HG03095 (cell line): Measurements from ENCODE around the gene WDR55.
"Not testable (repeated sequence)": the region's sequence is repeated elsewhere in the genome, so short reads cannot be mapped to it uniquely, and the experiment has no call there.

Source experiments
- ATAC-seq: cut with Tn5 transposase; IDR thresholded peaks from one replicate; pipeline ENCODE4 v1.9.1; 2021; ENCODE audit warnings: moderate library complexity; ENCODE audit not compliant: unreplicated experiment

Gene WDR55, protein sequence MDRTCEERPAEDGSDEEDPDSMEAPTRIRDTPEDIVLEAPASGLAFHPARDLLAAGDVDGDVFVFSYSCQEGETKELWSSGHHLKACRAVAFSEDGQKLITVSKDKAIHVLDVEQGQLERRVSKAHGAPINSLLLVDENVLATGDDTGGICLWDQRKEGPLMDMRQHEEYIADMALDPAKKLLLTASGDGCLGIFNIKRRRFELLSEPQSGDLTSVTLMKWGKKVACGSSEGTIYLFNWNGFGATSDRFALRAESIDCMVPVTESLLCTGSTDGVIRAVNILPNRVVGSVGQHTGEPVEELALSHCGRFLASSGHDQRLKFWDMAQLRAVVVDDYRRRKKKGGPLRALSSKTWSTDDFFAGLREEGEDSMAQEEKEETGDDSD

DNA sequence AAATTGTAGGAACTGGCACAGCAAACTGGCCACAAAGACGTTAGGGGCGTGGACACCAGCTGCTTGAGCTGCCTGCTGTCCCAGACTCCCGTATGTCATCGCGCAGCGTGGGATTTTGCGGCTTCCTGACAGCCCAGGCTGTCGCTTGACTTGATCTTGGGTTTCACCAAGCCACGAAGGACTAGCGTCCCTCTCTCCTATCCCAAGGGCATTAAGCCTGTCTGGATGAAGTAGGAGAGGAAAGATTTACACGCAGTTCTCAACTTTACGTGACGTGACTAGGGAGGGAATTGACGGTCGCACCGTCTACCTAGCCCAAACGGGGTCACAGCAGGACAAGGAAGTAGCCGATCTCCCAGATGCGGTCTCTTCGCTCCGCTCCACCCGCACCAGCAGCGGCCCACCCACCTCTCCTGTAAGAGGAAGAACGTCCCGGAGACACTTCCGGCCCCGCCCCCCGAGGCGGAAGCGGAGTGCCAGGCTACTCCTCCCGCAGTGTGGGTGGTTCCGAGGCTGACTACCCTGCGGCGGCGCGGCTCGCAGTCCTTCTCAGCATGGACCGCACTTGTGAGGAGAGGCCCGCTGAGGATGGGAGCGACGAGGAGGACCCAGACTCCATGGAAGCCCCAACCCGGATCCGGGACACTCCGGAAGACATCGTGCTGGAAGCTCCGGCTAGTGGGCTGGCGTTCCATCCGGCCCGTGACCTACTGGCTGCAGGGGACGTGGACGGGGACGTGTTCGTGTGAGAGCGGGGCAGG lies at the start of gene WDR55:
TSS of gene WDR55 (plus strand) at position 546 of the 761 bp plus-strand sequence. CDS start at position 555, 9 bp downstream.
- peak; percentile 96 for ATAC-seq

DNA sequence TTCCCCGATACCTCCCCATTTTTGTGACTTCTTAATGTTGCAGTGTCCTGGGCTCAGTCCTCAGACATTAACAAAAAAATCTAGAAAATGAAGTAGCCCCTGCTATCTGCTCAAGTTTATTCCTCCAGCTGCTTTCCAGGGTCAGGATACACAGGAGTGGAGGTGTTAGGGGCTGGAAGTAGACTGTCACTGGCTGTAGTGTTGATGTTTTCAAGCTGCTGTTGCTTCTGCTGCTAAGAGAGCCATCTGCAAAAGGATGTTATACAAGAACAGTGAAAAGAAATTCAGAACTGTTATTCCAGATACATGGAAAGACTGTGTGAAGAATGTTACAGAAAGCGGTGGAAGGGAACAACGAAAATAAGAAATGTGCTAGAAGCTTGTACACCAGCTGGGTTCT lies 42.4 kb upstream of the WDR55 start:
- ATAC-seq = no peak

DNA sequence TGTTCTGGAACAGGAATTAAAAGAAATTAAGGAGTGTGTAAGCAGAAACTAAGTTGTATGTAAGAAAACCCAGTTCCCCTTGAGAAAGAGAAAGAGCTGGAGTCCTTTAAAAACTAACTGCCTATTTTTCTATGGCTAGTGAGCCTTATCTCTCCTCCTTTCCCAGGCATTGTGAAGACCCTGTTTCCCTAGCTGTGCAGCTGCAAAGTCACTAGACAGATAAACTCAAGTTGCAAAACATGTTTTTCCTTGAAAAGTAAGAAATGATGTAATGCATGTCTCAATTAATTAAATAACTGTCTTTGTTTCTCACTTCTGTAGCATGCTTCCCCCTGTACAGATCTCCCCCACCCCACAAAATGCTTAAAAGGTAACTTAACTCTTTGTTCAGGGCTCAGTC lies 41.6 kb upstream of the WDR55 start:
- ATAC-seq = not testable (repeated sequence)

DNA sequence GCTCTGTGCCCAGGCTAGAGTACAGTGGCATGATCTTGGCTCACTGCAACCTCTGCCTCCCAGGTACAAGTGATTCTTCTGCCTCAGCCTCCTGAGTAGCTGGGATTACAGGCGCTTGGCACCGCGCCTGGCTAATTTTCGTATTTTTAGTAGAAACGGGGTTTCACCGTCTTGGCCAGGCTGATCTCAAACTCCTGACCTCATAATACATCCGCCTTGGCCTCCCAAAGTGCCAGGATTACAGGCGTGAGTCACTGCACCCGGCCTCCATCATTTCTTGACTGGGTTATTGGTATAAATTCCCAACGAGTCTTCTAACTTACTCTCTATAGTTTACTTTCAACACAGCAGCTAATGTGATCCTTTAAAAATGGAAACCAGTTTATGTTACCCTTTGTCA lies 39.8 kb upstream of the WDR55 start:
- ATAC-seq = not testable (repeated sequence)

DNA sequence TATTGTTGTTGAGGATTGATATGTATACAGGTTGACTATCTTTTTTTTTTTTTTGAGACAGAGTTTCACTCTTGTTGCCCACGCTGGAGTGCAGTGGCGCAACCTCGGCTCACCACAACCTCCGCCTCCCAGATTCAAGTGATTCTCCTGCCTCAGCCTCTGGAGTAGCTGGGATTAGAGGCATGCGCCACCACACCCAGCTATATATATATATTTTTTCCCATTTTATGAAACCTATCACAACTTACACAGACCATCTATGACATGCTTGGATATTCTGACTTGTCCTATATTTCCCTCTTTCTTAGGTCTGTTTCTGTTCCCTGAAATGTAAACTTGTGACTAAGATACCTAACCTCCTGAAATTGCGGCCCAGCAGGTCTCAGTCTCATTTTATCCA lies 36.7 kb upstream of the WDR55 start:
- ATAC-seq = no peak

DNA sequence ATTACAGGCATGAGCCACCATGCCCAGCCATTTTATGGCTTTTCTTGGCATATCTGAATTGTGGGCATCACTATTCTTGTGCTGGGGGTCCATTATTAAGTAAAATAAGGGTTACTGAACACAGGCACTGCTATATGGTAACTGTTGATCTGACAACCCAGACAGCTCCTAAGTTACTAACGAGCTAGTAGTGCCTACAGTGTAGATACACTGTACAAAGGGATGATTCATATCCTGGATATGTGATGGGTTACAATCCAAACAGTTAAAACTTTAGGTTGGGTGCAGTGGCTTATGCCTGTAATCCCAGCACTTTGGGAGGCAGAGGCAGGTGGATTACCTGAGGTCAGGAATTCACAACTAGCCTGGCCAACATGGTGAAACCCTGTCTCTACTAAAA lies 36.0 kb upstream of the WDR55 start:
- no peak for ATAC-seq

DNA sequence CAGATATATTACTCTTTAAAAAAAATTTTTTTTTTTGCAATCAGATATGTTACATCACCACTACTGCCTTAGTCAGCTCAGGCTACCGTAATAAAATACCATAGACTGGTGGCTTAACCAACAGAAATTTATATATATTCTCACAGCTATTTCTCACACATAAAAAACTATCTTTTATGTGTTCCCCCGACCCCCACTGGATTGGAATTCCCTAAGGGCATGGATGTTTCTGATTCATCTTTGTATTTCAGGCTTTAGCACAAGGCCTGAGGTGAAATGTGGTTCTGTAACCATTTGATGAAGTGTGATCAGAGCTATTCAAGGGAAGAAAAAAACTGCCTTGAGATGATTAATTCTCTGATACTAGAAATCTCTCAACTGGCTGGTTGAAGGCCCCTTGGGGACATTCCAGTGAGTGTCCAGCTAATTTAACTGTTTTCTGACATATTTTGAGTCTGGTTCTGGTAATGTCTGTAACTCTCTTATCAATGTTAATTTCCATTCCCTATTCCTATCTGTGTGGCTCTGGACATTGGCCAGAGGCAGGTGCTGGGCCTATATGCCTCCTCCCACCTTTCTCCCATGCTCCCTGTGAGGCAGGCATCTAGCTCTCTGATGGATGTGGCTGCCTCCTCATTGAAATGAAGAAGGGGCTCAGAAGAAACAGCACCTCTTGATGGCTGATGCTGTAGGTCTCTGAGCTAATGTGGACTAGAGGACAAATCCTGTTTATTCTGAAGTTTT lies 34.2 kb upstream of the WDR55 start:
- no peak for ATAC-seq

DNA sequence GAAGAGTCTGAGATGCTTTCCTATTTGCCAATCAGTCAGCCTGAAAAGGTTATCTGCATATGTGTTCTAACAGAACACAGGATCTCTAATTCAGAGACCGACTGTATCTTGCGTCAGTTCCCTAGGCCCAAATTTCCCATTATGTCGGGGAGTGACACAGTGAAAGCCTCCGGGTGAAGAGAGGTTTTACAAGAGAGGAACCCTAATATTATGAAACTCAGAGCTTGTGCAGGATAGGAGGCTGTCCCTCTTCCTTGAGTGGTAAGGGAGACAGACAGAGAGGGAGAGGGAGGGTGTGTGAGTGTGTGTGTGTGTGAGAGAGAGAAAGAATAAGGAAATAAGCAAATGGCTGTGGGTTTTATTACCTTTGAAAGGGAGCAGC lies 33.7 kb upstream of the WDR55 start:
- no peak for ATAC-seq

DNA sequence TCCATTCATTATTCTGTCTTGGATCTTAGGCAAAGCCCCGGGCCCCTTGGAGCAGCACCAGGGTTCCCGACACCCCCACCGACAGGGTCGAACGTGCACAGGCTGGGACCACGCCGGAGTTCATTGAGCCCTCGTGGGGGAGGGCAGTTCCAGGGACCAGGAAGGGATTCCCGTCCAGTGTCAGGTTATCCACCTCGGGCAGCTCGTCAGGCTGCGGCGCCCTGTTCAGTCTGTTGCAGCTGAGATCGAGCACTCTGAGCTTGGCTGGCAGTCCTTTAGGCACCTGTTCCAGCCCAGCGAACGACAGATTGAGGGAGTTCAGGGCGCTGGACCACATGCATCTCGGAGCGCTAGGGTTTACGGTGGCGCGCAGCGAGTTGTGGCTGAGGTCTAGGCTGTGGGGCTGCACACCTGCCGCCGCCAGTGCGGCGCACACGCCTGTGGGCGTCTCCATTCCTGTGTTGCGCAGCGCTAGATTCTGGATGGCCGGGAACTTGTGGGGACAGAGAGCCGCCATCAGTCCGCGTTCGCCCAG lies 32.8 kb upstream of the WDR55 start:
- ATAC-seq = peak; percentile 35

DNA sequence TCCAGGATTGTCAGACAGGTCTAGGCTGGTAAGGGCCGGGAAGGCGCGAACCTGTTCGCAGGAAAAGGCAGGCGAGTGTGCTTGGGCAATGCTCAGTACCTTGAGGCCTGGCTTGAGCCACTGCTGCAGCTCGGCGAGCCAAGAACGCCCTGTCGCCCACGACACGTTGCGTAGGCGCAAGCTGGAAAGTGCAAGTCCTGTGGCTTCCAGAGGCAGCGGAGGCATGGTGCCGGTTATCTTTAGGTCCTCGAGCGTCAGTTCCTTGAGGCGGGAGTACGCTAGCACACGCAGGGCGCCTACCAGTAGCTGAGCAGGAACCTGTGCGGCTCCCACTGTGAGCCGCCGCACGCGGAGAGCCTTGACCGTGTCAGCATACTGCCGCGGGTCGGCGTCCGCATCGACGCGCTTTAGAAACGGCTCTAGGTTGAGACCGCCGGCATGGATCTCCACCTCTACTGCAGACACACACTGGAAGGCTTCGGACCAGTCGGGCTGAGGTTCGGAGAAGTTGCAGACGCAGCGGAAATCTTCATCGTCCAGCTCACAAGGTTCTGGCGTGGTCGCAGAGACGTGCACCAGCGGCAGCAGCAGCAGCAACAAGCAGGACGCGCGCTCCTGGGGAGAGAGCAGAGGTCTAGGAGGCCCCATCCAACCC lies 32.2 kb upstream of the WDR55 start:
- ATAC-seq = peak; percentile 49

DNA sequence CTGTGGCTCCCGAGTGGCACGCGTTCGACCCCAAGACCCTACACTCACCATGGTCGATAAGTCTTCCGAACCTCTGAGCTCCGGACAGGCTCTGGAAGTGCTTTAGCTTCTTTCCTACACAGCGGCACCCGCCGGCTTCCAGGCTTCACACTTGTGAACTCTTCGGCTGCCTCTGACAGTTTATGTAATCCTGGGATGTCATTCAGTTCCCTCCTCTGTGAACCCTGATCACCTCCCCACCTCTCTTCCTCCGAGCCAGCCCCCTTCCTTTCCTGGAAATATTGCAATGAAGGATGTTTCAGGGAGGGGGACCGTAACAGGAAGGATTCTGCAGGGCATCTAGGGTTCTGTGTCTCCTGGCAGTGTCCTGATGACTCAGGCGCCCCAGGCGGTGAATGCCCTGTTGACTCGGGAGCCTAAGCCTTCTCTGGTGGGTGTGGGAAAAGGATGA lies 31.7 kb upstream of the WDR55 start, which contains the start of gene CD14:
TSS of gene CD14 (minus strand) at position 155 of the 451 bp plus-strand sequence. CDS start at position 51, 104 bp downstream.
- ATAC-seq = no peak

DNA sequence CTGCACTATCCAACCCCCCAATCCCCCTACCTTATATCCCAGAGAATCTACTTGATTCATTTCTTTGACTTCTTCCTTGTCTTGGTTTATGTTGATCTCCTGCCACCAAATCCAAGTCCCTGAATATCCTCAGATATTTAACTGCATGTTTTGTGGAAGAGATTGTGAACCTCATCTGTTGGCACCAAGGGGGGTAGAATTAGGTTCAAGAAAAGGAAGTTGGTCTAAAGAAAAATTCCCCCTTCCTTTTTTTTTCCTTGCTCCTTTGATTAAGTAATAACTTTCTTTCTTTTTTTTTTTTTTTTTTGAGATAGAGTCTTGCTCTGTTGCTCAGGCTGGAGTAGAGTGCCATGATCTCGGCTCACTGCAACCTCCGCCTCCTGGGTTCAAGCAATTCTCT lies 31.2 kb upstream of the WDR55 start:
- no peak for ATAC-seq

DNA sequence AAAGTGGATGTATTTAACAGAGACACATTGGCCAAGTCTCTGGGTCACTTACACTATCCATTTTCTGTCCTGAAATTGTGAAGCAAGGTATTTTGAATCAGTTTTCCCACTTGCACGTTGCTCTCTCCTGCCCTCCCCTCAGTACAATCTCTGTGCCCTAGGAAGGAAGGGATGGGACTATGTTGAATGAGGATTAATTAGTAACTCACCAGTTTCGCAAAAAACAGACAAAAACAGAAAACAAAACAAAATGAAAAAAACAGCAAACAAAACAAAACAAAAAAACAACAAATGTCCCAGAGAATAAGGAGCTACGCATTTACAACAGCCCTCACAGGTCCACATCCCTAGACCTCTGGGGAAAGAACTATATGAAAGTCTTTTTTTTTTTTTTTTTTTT lies 30.6 kb upstream of the WDR55 start:
- ATAC-seq = no peak

DNA sequence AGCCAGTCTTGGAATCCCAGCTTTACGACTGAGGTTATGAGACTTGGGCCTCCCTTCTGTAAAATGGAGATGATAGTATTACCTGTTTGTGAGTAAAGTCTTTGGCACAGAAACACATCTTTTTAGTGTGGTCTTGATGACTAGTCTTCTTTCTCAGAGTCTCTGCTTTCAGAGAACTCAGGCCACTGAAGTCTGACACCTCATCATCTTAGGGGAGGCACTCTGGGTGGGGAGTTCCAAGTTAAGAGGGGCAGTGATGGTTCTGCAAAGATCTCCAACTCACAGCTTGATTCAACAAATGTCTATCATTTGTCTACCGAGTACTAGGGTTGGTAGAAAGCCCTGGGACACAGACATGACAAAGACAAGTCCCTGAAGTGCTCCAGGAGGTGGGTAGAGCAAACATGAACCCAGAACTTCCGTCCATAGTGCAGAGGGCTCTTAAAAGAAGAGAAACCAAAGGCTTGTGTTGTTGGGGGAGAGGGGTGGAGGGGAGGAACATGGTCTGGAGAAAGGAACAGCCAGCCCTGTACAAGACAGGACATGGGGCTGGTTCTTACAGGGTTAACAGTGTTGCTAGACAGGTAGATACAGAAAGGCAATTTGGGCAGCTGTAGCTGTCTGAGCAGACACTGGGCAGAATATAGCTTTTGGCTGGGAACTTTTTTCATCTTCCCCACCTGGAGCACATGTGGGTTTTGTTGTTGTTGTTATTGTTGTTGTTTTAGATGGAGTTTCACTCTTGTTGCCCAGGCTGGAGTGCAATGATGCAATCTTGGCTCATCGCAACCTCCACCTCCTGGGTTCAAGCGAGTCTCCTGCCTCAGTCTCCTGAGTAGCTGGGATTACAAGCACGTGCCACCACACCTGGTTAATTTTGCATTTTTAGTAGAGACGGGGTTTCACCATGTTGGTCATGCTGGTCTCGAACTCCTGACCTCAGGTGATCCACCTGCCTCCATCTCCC lies 29.1 kb upstream of the WDR55 start:
- no peak for ATAC-seq

DNA sequence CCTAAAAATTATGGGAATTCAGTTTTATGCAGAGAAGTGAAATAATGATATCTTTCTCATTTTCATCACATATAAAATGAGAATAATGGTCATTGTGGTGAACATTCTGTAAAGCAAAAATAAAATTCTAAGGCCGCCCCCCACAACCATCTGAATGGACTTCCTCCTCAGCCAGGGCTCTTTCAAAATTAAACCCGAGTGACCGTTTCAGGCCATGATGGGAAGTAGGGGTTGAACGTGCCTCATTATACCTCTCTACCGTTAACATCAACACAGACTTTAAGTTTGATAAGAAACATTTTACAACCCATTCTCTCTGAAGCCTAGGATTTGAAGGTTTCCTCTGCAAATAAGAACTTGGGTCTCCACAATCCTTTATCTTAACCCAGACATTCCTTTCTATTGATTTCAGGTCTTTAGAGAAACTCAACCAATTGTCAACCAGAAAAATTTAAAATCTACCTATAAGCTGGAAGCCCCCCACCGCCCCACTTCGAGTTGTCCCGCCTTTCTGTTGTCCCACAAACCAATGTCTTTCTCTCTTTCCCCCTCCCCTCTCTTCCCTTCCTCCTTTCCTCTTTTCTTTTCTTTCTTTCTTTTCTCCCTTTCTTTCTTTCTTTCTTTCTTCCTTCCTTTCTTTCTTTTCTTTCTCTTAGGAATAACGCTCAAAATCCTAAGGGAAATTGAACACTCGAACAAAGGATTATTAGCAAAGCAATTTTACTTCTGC lies 27.2 kb upstream of the WDR55 start:
- ATAC-seq = no peak

DNA sequence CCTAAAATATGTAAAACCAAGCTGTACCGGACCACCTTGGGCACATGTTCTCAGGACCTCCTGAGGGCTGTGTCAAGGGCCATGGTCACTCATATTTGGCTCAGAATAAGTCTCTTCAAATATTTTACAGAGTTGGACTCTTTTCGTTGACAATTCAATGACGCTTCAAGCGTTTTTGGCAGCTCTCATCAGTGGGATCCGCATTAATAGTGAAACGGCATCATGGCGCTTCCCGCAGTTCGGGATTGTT lies 25.9 kb upstream of the WDR55 start:
- ATAC-seq = not testable (repeated sequence)

DNA sequence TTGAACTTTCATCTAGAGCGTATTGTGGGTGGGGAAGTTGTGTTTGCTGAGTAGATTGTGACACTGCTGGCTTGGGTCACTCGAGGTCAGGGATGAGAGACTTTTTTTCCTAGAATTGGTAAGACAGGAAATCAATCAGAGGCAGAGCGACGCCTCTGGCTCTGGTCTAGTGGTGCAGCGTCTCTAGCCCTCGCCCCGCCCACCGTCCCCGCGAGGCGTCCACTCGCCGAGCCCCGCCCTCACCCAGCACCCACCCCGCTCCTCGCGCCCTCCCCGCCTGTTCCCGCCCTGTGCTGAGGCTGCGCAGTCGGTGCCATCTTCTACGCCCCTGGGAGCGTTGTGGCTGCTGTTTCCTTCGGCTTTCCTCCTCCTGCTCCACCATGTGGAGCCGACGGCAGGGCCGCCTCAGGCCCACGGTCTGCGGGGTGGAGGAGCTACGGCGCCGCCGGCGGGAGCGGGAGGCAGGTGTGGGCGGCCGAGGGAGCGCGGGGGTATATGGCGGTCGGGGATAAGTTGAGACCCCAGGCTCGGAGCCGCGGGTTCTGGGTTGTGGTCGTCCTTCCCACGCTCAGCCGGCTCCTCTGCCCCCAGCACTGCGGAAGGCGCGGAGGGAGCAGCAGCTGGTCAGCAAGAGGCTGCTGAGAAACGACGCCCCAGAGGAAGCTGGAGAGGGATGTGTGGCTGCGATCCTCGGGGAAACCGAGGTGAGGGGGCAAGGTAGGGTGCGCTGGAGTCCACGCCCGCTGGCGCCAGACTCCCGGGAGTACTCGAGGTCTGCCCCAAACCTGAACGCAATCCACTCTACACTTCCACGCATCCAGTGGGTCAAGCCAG lies 25.3 kb upstream of the WDR55 start, which contains the start of gene TMCO6:
TSS of gene TMCO6 (plus strand) at position 304 of the 834 bp plus-strand sequence. CDS start at position 381, 77 bp downstream.
- peak; percentile 91 for ATAC-seq

DNA sequence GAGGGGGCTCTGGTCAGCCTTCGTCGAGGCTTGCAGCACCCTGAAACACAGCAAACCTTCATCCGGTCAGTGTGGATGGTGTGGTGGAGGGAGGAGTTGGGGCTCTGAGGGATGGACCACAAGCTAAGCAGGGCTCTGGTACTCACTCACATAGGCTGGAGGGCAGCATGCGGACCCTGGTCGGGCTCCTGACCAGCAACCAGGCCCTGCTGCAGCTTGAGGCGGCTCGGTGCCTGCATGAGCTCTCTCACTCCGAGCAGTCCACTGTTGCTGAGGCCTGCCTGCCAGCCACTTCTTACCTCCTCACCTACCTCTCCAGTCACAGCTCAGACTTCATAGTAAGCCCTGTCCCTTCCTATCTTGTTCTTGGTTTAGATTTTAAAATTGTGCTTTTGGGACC lies 23.0 kb upstream of the WDR55 start:
- no peak for ATAC-seq
